ENCODE data around the gene B4GALT5.

The B4GALT5 gene

GRCh38 chr20:49585585-49586245, 128.0 kb downstream of the B4GALT5 start:
- H3K36me3 ChIP-seq (ENCODE audit: control insufficient read depth in 1 of 2, insufficient read depth in 2 of 2, low read depth in 1 of 2, low read length in 2 of 2) = no peaks in the 10 kb centered on the region
- H2BK12ac ChIP-seq (ENCODE audit: low read length in 2 of 2) = no peak overlapping the region
- WGBS = 0% methylated on average over 1 of the region's 9 CpGs
- no peaks in the 10 kb centered on the region for H3K79me1 ChIP-seq (replicated peaks; ENCODE audit: low read length, poor library complexity, severe bottlenecking)
- H3K18ac ChIP-seq (ENCODE audit: low read depth in 1 of 2, low read length in 2 of 2) = no peak overlapping the region
- no peak overlapping the region for H2BK5ac ChIP-seq (ENCODE audit: low read depth, low read length, poor library complexity, severe bottlenecking)
- no peaks in the 10 kb centered on the region for H3K27me3 ChIP-seq (ENCODE audit: control insufficient read depth in 1 of 2, insufficient read depth in 1 of 2, low read length in 2 of 2)
- no peak overlapping the region for H3K23ac ChIP-seq (ENCODE audit: low read length in 2 of 2)
- H4K8ac ChIP-seq (ENCODE audit: low read length) = no peak overlapping the region
- peaks cover 8% of the 10 kb centered on the region for H3K9me3 ChIP-seq (ENCODE audit: control insufficient read depth, low read length)
- no peak overlapping the region for H3K14ac ChIP-seq (ENCODE audit: low read length in 2 of 2)
- no peak overlapping the region for H4K91ac ChIP-seq (ENCODE audit: low read length)
- DNase-seq = no peak
- H2BK15ac ChIP-seq (ENCODE audit: low read depth, poor library complexity, severe bottlenecking) = no peak overlapping the region
- peak overlapping the region; percentile 49 for H2AK5ac ChIP-seq (ENCODE audit: low read length, severe bottlenecking)
- H3K4me2 ChIP-seq (ENCODE audit: low read length, poor library complexity, severe bottlenecking) = no peak overlapping the region
- H3K4me1 ChIP-seq (ENCODE audit: control insufficient read depth, insufficient read depth, low read depth, low read length) = peaks cover 10% of the 10 kb centered on the region
- H2BK120ac ChIP-seq (ENCODE audit: low read depth, low read length) = no peak overlapping the region
- peak overlapping the region; percentile 80 for H3K9ac ChIP-seq (ENCODE audit: low read length)
- H3K27ac ChIP-seq (ENCODE audit: low read length, poor library complexity, severe bottlenecking) = no peak overlapping the region
- no peak overlapping the region for H2AFZ ChIP-seq (ENCODE audit: low read depth, low read length)
- no peak overlapping the region for H3K4ac ChIP-seq (ENCODE audit: low read depth in 1 of 2, low read length in 2 of 2)
- H3K4me3 ChIP-seq (ENCODE audit: insufficient read depth in 1 of 2, low read depth in 1 of 2, low read length in 2 of 2) = no peak overlapping the region

GRCh38 chr20:49584418-49585382, 129.0 kb downstream of the B4GALT5 start:
- Histone ChIP-seq H3K36me3 (ENCODE audit: control insufficient read depth in 1 of 2, insufficient read depth in 2 of 2, low read depth in 1 of 2, low read length in 2 of 2) (no peaks in the 10 kb centered on the region), H3K4me1 (ENCODE audit: control insufficient read depth, insufficient read depth, low read depth, low read length) (peaks cover 13% of the 10 kb centered on the region), H3K14ac (ENCODE audit: low read length in 2 of 2) (no peak overlapping the region), H2AK5ac (ENCODE audit: low read length, severe bottlenecking) (peak overlapping the region; percentile 44), H3K23ac (ENCODE audit: low read length in 2 of 2) (no peak overlapping the region), H2BK5ac (ENCODE audit: low read depth, low read length, poor library complexity, severe bottlenecking) (no peak overlapping the region), H2BK15ac (ENCODE audit: low read depth, poor library complexity, severe bottlenecking) (no peak overlapping the region), H2AFZ (ENCODE audit: low read depth, low read length) (no peak overlapping the region), H3K4ac (ENCODE audit: low read depth in 1 of 2, low read length in 2 of 2) (no peak overlapping the region), H3K27ac (ENCODE audit: low read length, poor library complexity, severe bottlenecking) (no peak overlapping the region), H4K8ac (ENCODE audit: low read length) (no peak overlapping the region), H3K18ac (ENCODE audit: low read depth in 1 of 2, low read length in 2 of 2) (no peak overlapping the region), H4K91ac (ENCODE audit: low read length) (no peak overlapping the region), H3K4me3 (ENCODE audit: insufficient read depth in 1 of 2, low read depth in 1 of 2, low read length in 2 of 2) (no peak overlapping the region), H3K27me3 (ENCODE audit: control insufficient read depth in 1 of 2, insufficient read depth in 1 of 2, low read length in 2 of 2) (no peaks in the 10 kb centered on the region), H3K4me2 (ENCODE audit: low read length, poor library complexity, severe bottlenecking) (no peak overlapping the region), H3K79me1 (replicated peaks; ENCODE audit: low read length, poor library complexity, severe bottlenecking) (no peaks in the 10 kb centered on the region), H3K9me3 (ENCODE audit: control insufficient read depth, low read length) (peaks cover 8% of the 10 kb centered on the region), H2BK120ac (ENCODE audit: low read depth, low read length) (no peak overlapping the region), H2BK12ac (ENCODE audit: low read length in 2 of 2) (no peak overlapping the region), H3K9ac (ENCODE audit: low read length) (peak overlapping the region; percentile 80)
- WGBS = 92% methylated on average over 10 of the region's 14 CpGs
- no peak for DNase-seq

GRCh38 chr20:49583669-49584417, 129.8 kb downstream of the B4GALT5 start:
- no peak overlapping the region for H4K8ac ChIP-seq (ENCODE audit: low read length)
- no peak overlapping the region for H2BK5ac ChIP-seq (ENCODE audit: low read depth, low read length, poor library complexity, severe bottlenecking)
- peak; percentile 29 for DNase-seq
- H3K4me1 ChIP-seq (ENCODE audit: control insufficient read depth, insufficient read depth, low read depth, low read length) = peaks cover 13% of the 10 kb centered on the region
- H3K27ac ChIP-seq (ENCODE audit: low read length, poor library complexity, severe bottlenecking) = no peak overlapping the region
- H3K4ac ChIP-seq (ENCODE audit: low read depth in 1 of 2, low read length in 2 of 2) = no peak overlapping the region
- no peak overlapping the region for H3K18ac ChIP-seq (ENCODE audit: low read depth in 1 of 2, low read length in 2 of 2)
- H3K23ac ChIP-seq (ENCODE audit: low read length in 2 of 2) = peak overlapping the region in 1 of 2 experiments; percentile 54
- no peak overlapping the region for H3K14ac ChIP-seq (ENCODE audit: low read length in 2 of 2)
- no peak overlapping the region for H3K4me2 ChIP-seq (ENCODE audit: low read length, poor library complexity, severe bottlenecking)
- H2BK120ac ChIP-seq (ENCODE audit: low read depth, low read length) = no peak overlapping the region
- no peaks in the 10 kb centered on the region for H3K79me1 ChIP-seq (replicated peaks; ENCODE audit: low read length, poor library complexity, severe bottlenecking)
- no peak overlapping the region for H2BK15ac ChIP-seq (ENCODE audit: low read depth, poor library complexity, severe bottlenecking)
- no peaks in the 10 kb centered on the region for H3K27me3 ChIP-seq (ENCODE audit: control insufficient read depth in 1 of 2, insufficient read depth in 1 of 2, low read length in 2 of 2)
- H3K9ac ChIP-seq (ENCODE audit: low read length) = peak overlapping the region; percentile 80
- no peak overlapping the region for H2BK12ac ChIP-seq (ENCODE audit: low read length in 2 of 2)
- H3K4me3 ChIP-seq (ENCODE audit: insufficient read depth in 1 of 2, low read depth in 1 of 2, low read length in 2 of 2) = no peak overlapping the region
- no peak overlapping the region for H2AFZ ChIP-seq (ENCODE audit: low read depth, low read length)
- H3K36me3 ChIP-seq (ENCODE audit: control insufficient read depth in 1 of 2, insufficient read depth in 2 of 2, low read depth in 1 of 2, low read length in 2 of 2) = no peaks in the 10 kb centered on the region
- 76% methylated on average over 12 of the region's 12 CpGs for WGBS
- no peak overlapping the region for H4K91ac ChIP-seq (ENCODE audit: low read length)
- H3K9me3 ChIP-seq (ENCODE audit: control insufficient read depth, low read length) = peaks cover 8% of the 10 kb centered on the region
- H2AK5ac ChIP-seq (ENCODE audit: low read length, severe bottlenecking) = no peak overlapping the region

GRCh38 chr20:49583343-49583668, 130.4 kb downstream of the B4GALT5 start:
- Histone ChIP-seq H3K4me1 (ENCODE audit: control insufficient read depth, insufficient read depth, low read depth, low read length) (peaks cover 13% of the 10 kb centered on the region), H3K4ac (ENCODE audit: low read depth in 1 of 2, low read length in 2 of 2) (no peak overlapping the region), H3K14ac (ENCODE audit: low read length in 2 of 2) (no peak overlapping the region), H3K18ac (ENCODE audit: low read depth in 1 of 2, low read length in 2 of 2) (no peak overlapping the region), H3K4me3 (ENCODE audit: insufficient read depth in 1 of 2, low read depth in 1 of 2, low read length in 2 of 2) (no peak overlapping the region), H2BK12ac (ENCODE audit: low read length in 2 of 2) (no peak overlapping the region), H3K4me2 (ENCODE audit: low read length, poor library complexity, severe bottlenecking) (no peak overlapping the region), H4K8ac (ENCODE audit: low read length) (no peak overlapping the region), H2BK15ac (ENCODE audit: low read depth, poor library complexity, severe bottlenecking) (no peak overlapping the region), H3K9me3 (ENCODE audit: control insufficient read depth, low read length) (peaks cover 8% of the 10 kb centered on the region), H2BK5ac (ENCODE audit: low read depth, low read length, poor library complexity, severe bottlenecking) (no peak overlapping the region), H2AK5ac (ENCODE audit: low read length, severe bottlenecking) (no peak overlapping the region), H2BK120ac (ENCODE audit: low read depth, low read length) (no peak overlapping the region), H3K27me3 (ENCODE audit: control insufficient read depth in 1 of 2, insufficient read depth in 1 of 2, low read length in 2 of 2) (no peaks in the 10 kb centered on the region), H3K36me3 (ENCODE audit: control insufficient read depth in 1 of 2, insufficient read depth in 2 of 2, low read depth in 1 of 2, low read length in 2 of 2) (no peaks in the 10 kb centered on the region), H3K23ac (ENCODE audit: low read length in 2 of 2) (no peak overlapping the region), H4K91ac (ENCODE audit: low read length) (no peak overlapping the region), H3K27ac (ENCODE audit: low read length, poor library complexity, severe bottlenecking) (no peak overlapping the region), H2AFZ (ENCODE audit: low read depth, low read length) (no peak overlapping the region), H3K79me1 (replicated peaks; ENCODE audit: low read length, poor library complexity, severe bottlenecking) (no peaks in the 10 kb centered on the region), H3K9ac (ENCODE audit: low read length) (peak overlapping the region; percentile 80)
- 100% methylated on average over 3 of the region's 4 CpGs for WGBS
- DNase-seq = no peak

Measured in mesenchymal stem cell (in vitro differentiated cells and primary cell).